Eye (tissue), 1 donor: Measurements from ENCODE around the gene MYH4.
A peak's percentile ranks its signal among the peaks of the same experiment; 100 is the strongest.

Source experiments
- DNase-seq: peaks from one replicate; pipeline ENCODE4 v3.0.0-alpha.2; 2015

The MYH4 gene

GRCh38 chr17:10469459-10469858 is at the start of gene MYH4:
Gene MYH4, minus strand, starts transcription at chr17:10469559. Its CDS starts 2,814 bp downstream, at chr17:10466745.
- no peak for DNase-seq

GRCh38 chr17:10518271-10519037 is 49.1 kb upstream of the MYH4 start, which contains the start of gene MYH1:
Gene MYH1, minus strand, starts transcription at chr17:10518542. Its CDS starts 1,900 bp downstream, at chr17:10516642.
- DNase-seq: no peak

GRCh38 chr17:10516638-10517037 is 47.3 kb upstream of the MYH4 start:
- DNase-seq: no peak

GRCh38 chr17:10516065-10516464 is 46.7 kb upstream of the MYH4 start:
- DNase-seq: no peak

GRCh38 chr17:10513299-10514067 is 44.1 kb upstream of the MYH4 start:
- peak; percentile 2 for DNase-seq

GRCh38 chr17:10512856-10513255 is 43.5 kb upstream of the MYH4 start:
- DNase-seq: no peak

- no peak for DNase-seq
Observed at GRCh38 chr17:10499950-10500349, 30.6 kb upstream of the MYH4 start.

- DNase-seq: no peak
Observed at GRCh38 chr17:10492004-10492403, 22.6 kb upstream of the MYH4 start.

GRCh38 chr17:10482252-10482651 is 12.9 kb upstream of the MYH4 start:
- DNase-seq: no peak

- DNase-seq: no peak
Observed at GRCh38 chr17:10477701-10478100, 8.3 kb upstream of the MYH4 start.

GRCh38 chr17:10474536-10474935 is 5.2 kb upstream of the MYH4 start:
- no peak for DNase-seq

- no peak for DNase-seq
Observed at GRCh38 chr17:10471858-10472257, 2.5 kb upstream of the MYH4 start.

GRCh38 chr17:10463402-10463801 is 6.0 kb downstream of the MYH4 start:
- DNase-seq: no peak

GRCh38 chr17:10460062-10460461 is 9.3 kb downstream of the MYH4 start:
- DNase-seq: no peak

GRCh38 chr17:10458701-10459100 is 10.7 kb downstream of the MYH4 start:
- DNase-seq: no peak

GRCh38 chr17:10457952-10458351 is 11.4 kb downstream of the MYH4 start:
- no peak for DNase-seq

GRCh38 chr17:10447026-10447931 is 22.1 kb downstream of the MYH4 start:
- no peak for DNase-seq

- DNase-seq: no peak
Observed at GRCh38 chr17:10439816-10440215, 29.5 kb downstream of the MYH4 start.

- DNase-seq: no peak
Observed at GRCh38 chr17:10435096-10435495, 34.3 kb downstream of the MYH4 start.

GRCh38 chr17:10429421-10430045 is 39.8 kb downstream of the MYH4 start:
- no peak for DNase-seq

- DNase-seq: no peak
Observed at GRCh38 chr17:10428781-10429180, 40.6 kb downstream of the MYH4 start.

GRCh38 chr17:10421900-10422542 is 47.3 kb downstream of the MYH4 start, which contains the start of gene MYH8:
Gene MYH8, minus strand, starts transcription at chr17:10421950. Its CDS starts 1,723 bp downstream, at chr17:10420227.
- no peak for DNase-seq
